ENCODE results near the gene EPC1. TPM values are rescaled to one million over a fixed set of nuclear protein-coding genes. Genes with fewer than 3 reads are reported as not detected.

The EPC1 gene
- total RNA-seq, 1 experiment from 2014 or later = 6.7 TPM

GRCh38 chr10:32337350-32337749 lies 9.6 kb downstream of the EPC1 start:
- DNase-seq (ENCODE audit: low read depth) = no peak

GRCh38 chr10:32333849-32334248 lies 13.1 kb downstream of the EPC1 start:
- DNase-seq (ENCODE audit: low read depth) = no peak

DNA sequence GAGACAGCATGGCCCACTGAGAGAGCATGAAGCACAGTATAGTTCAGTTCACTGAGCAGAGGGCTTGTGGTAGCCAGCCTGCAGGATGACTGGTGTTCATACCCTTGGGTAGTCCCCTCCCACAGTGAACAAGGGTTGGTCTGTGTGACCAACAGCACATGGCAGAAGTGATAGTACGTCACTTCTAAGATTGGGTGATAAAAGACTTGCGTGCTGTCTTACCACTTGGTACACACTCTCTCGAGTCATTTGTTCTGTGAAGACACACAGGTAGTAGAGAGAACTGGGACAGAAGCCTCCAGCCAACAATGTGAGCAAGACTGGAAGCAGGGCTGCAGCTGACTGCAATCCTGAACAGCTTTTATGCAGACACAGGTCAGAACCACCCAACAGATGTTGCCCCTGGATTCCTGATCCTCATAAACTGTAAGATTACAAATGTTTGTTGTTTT lies 14.6 kb downstream of the EPC1 start:
- DNase-seq (ENCODE audit: low read depth) = no peak

DNA sequence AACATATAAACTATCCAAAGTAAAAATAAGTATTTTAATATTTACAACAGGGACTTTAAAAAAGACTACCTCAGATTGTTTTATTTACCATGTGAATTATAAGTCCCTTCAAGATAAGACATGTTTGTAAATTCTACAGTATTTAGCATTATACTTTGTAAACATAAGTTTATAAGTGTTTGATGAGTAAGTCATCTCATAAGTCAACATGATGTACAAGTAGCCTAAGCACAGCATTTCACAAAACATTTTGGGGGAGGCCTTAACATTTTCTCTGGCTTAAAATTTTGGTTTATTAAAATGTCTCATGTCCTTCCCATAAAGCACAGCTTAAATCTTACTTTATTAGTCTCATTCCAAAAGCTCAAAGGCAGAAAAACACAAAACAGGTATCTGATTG lies 15.4 kb downstream of the EPC1 start:
- no peak for DNase-seq (ENCODE audit: low read depth)

DNA sequence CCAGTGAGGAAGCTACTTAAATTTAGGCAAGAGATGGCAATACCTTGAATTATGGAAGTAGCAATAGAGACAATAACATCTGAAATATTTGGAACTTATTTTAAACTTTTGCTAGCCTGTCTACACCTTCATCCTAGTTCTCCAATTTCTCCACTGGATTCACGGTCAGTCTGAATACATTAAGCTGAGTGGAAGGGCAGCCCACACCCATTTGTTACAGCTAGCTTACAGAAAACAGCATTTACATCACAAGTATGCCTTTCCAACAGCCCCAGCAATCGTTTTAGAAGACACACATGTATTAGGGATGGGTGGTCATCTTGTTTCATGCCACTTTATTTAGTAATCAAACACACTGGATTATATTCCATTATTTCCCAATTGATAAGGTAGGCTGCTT lies 16.7 kb downstream of the EPC1 start:
- no peak for DNase-seq (ENCODE audit: low read depth)

DNA sequence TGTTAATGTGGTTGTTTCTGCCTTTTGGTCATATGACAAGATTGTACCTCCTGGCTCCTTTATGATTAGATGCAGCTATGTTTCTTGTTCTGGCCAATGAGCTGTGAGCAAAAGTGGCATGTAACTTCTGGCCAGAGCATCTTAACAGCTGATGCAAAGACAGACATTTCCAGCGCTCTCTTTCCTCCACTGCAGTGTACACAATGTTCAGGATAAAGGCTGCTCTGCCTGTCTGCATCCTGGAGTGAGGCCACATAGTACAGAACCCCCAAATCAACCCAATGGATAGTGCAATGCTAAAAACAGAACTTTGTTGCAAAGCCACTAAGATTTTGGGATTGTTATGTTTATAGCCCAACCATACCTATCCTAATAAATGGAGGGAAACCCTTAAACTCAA lies 17.9 kb downstream of the EPC1 start:
- no peak for DNase-seq (ENCODE audit: low read depth)

- DNase-seq (ENCODE audit: low read depth) = no peak
Measured at GRCh38 chr10:32328499-32328898, 18.5 kb downstream of the EPC1 start.

DNA sequence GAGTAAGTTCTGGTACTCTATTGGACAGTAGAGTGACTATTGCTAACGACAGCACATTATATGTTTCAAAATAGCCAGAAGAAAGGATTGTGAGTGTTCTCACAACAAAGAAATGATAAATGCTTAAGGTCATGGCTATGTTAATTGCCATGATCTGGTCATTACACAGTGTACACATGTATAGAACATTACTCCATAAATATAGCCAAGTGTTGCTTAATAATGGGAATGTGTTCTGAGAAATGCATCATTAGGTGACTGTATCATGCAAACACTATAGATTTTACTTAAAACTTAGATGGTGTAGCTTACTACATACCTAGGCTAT lies 19.6 kb downstream of the EPC1 start:
- no peak for DNase-seq (ENCODE audit: low read depth)

GRCh38 chr10:32326680-32327363 lies 20.1 kb downstream of the EPC1 start:
- no peak for DNase-seq (ENCODE audit: low read depth)

GRCh38 chr10:32326119-32326518 lies 20.8 kb downstream of the EPC1 start:
- no peak for DNase-seq (ENCODE audit: low read depth)

DNA sequence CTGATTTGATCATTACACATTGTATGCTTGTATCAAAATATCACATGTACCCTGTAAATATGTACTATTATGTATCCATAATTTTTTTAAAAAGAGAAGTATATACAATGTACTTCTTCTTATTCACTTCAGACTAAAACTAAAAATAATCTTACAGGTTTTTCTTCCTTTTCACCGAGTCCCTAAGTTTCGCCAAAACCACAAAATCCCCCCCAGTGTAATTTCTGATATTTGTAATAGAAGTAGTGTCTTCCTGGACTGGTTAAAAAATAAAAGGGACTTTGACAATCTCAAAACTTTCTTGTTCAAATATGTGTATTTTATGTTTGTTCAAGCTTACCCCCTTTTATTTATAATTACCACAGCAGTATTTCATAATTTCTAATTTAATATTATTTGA lies 23.9 kb downstream of the EPC1 start:
- DNase-seq (ENCODE audit: low read depth) = no peak

GRCh38 chr10:32321016-32321631 lies 25.8 kb downstream of the EPC1 start:
- DNase-seq (ENCODE audit: low read depth) = no peak

GRCh38 chr10:32318476-32318896 lies 28.5 kb downstream of the EPC1 start:
- DNase-seq (ENCODE audit: low read depth) = no peak

- no peak for DNase-seq (ENCODE audit: low read depth)
Measured at GRCh38 chr10:32317795-32318357, 29.1 kb downstream of the EPC1 start.

- no peak for DNase-seq (ENCODE audit: low read depth)
Measured at GRCh38 chr10:32315424-32315823, 31.5 kb downstream of the EPC1 start.

DNA sequence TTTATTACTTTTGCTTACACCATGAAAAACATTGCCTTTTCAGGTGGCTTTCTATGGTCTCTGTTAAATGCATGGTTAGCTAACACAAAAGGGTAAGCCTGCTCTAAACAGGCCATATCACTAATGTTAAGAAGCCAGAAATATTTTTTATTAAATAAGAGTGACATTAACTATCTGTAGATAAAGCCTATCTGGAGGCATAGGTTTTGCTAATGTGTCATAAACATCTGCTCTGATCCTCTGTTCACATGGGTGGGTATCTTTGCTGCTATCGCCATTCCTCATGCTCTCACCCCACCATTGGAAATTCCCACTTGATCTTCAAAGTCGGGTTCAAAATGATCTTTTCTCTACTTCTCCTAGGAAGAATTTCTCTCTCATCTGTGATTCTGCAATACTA lies 32.4 kb downstream of the EPC1 start:
- DNase-seq (ENCODE audit: low read depth) = no peak

- no peak for DNase-seq (ENCODE audit: low read depth)
Measured at GRCh38 chr10:32308027-32308603, 38.8 kb downstream of the EPC1 start.

DNA sequence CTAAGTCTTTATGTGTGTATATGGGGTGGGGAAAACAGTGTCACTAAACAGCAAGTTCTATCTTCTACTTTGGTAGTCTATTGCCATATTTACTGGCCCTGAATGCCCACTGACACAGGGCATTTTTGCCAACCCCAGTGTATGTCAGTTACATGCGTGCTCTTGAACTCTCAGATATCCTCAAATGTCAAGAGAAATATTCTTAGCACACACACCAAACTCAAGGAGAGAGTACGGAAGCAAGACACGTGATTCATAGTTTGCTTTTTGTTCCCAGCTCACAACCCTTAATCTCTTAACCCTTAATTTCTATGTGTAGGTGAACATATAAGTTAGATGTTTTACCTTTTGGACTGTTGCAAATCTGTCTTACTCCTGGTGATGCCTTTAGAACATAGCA lies 39.3 kb downstream of the EPC1 start:
- no peak for DNase-seq (ENCODE audit: low read depth)

DNA sequence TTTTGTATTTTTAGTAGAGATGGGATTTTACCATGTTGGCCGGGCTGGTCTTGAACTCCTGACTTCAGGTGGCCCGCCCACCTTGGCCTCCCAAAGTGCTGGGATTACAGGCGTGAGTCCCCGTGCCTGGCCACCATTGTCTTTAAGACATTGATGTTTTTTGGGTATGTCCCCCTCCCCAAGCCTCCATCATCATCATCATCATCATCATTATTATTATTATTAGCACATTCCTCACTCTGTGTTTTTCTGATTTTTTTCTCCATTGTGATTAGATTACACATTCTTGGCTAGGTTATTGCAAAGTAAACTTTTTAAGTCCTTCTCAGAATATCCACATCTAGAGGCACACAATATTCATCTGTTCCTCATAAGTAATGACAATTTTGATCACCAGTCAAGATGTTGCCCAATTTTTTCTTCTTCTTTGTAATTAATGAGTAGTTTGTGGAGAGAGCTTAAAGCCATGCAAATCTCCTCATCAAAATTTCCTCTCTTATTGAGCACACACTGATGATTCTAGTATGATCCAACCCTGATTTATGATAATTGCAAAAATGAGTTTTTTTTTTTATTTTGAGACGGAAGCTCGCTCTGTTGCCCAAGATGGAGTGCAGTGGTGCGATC lies 47.5 kb downstream of the EPC1 start:
- no peak for DNase-seq (ENCODE audit: low read depth)

DNA sequence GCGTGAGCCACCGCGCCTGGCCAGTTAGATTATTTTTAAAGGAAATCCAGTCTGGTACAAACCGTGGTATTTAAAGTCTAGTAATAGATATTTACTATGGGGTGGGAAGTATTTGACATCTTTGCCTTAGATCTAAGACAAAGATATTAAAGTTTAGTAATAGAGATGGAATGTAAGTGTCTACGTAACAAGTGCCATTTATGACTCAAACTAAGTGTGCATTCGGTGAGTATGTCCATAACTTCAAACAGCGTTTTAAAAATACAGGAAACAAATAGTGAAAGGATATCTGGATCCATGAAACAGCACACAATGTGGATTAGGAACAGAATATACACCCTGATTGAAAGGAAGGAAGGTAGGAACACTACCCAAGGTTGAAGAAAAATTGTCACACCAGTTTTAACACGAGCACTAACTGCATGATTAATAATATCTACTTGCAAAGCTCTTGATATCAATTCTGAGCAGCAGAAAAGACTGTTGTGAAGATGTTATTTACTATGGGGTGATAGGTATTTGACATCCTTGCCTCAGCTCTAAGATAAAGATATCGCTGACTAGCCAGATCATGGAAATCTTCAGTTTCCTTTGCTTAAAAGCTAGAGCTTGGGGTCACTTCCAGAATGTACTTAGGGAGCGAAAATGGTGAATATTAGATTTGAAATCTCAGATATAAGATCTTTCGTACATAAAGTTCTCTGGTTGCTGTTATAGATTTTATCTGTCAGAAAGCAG lies 48.7 kb downstream of the EPC1 start:
- DNase-seq (ENCODE audit: low read depth) = no peak

DNA sequence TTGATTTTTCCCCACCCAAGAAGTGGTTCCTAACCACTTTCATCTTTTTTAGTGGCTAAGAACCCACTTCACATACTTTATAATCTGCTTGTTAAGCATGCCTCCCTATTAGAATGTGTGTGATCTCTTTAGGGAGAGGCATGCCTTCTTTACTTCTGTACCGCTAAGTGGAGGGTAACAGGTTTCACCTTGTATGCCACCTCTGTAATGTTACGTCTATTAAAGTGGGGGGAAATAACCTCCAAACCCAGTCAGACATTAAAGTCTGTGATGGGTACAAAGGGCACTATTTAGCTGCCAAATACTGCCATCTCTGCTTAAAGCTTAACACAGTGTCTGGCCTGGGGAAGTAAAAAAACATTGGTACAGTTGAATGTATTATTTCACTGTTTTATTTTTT lies 51.9 kb downstream of the EPC1 start:
- no peak for DNase-seq (ENCODE audit: low read depth)

DNA sequence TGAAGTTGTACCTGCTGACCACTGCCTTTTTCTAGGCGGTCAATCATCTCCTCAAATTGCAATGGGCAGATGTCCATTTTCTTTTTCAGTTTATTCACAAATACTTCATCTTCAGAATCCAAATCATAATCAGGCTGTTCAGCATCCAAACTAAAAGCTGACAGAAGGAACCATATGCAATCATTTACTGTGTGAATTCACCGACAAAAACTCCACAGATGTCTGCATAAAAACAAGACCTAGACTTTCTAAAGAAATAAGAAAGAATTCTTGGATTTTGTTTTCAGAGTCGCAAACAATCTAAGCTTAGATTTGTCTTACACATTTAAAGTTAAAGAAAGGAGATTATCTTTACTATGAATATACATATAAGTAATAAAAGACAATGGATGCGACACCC lies 53.4 kb downstream of the EPC1 start:
- DNase-seq (ENCODE audit: low read depth) = no peak

All from Daoy (cell line).